Stimulated activated CD8-positive, alpha-beta memory T cell treated with anti-CD3 and anti-CD28 coated beads, Interleukin-12 subunit alpha, Interleukin-12 subunit beta, amount 100 ng/mL, for 24 hours (primary cell): ENCODE results near the gene DCUN1D3.
"Not testable (repeated sequence)": the region's sequence is repeated elsewhere in the genome, so short reads cannot be mapped to it uniquely, and the experiment has no call there.

Experiments
- DNase-seq: peaks from one replicate; pipeline ENCODE4 v3.0.0-alpha.2; 2020; ENCODE audit errors: extremely low read depth

DCUN1D3 gene

GRCh38 chr16:20822521-20823325 is 77.4 kb downstream of the DCUN1D3 start:
- DNase-seq = no peak

- DNase-seq = no peak
Measured at GRCh38 chr16:20821682-20822081, 78.5 kb downstream of the DCUN1D3 start.

GRCh38 chr16:20818929-20819585 is 81.1 kb downstream of the DCUN1D3 start:
- no peak for DNase-seq

GRCh38 chr16:20814784-20815183 is 85.4 kb downstream of the DCUN1D3 start:
- no peak for DNase-seq

- DNase-seq = no peak
Measured at GRCh38 chr16:20812510-20812909, 87.6 kb downstream of the DCUN1D3 start.

GRCh38 chr16:20811889-20812439 is 88.2 kb downstream of the DCUN1D3 start:
- no peak for DNase-seq

GRCh38 chr16:20807862-20808261 is 92.3 kb downstream of the DCUN1D3 start:
- no peak for DNase-seq

GRCh38 chr16:20806168-20807050 is 93.7 kb downstream of the DCUN1D3 start, which contains the start of the genes ERI2 and REXO5:
ERI2 (minus strand) TSS chr16:20806472; CDS start chr16:20806430, 42 bp downstream.
REXO5 (plus strand) TSS chr16:20806527; CDS start chr16:20806954, 427 bp downstream.
- peak; percentile 53 for DNase-seq

- not testable (repeated sequence) for DNase-seq
Measured at GRCh38 chr16:20805684-20806167, 94.4 kb downstream of the DCUN1D3 start.
